ENCODE results near the gene TOLLIP.
"Not testable (repeated sequence)": the region's sequence is repeated elsewhere in the genome, so short reads cannot be mapped to it uniquely, and the experiment has no call there.

The TOLLIP gene

DNA sequence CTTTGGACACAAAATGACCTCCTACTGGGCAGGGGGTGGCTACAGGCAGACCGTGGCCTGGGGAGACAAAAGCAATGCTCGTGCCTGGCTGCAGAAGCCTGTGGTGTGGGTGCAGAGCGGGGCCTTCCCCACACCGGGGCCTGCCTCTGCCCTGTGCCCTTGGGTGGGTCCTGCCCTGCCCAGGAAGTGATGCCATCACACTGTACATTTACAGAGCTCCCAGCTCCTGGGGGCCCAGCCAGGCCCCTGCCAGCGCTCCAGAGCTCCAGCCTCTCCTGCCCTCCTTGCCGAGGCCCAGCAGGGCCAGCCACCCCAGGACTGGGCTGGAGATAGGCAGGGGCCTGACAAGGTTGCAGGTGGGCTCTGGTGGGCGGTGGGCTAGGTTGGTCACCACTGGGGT lies 46.4 kb downstream of the TOLLIP start:
- peak; percentile 2 for DNase-seq (ENCODE audit: low read depth)

DNA sequence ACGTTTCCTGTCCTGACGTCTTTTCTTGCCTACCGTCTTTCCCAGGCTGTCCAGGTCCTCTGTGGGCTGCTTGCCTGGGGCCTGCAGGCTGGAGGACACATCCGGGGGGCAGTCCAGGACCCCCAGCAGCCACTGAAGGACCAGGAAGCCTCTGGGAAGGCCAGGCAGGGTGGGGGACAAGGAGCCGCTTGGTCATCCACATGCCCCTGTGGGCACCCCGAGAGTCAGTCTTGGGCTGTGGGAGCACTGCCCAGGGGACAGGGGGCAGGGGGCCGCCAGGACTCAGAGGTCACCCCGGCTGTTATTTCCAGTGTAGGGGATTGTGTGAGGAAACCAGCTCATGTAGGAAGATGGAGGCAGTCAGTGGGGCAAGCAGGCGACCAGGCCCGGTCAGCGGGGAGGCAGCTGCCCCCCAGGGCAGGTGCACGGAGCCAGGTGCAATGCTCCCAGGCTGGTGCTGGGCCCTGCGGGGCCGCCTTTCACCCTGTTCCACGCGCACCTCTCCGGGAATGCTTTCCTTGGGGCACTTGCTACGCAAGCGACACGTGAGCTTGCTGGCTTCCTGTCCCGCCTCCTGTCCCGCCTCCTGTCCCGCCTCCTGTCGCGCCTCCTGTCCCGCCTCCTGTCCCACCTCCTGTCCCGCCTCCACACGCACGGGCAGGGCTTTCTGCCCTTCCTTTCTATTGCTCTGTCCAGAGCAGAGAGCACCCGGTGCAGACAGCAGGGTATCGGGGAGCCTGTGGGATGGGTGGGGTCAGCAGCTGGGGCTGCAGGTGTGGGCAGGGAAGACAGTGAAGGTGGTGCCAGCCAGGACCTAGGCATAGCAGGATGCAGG lies 47.0 kb downstream of the TOLLIP start:
- peak; percentile 90 for DNase-seq (ENCODE audit: low read depth)

DNA sequence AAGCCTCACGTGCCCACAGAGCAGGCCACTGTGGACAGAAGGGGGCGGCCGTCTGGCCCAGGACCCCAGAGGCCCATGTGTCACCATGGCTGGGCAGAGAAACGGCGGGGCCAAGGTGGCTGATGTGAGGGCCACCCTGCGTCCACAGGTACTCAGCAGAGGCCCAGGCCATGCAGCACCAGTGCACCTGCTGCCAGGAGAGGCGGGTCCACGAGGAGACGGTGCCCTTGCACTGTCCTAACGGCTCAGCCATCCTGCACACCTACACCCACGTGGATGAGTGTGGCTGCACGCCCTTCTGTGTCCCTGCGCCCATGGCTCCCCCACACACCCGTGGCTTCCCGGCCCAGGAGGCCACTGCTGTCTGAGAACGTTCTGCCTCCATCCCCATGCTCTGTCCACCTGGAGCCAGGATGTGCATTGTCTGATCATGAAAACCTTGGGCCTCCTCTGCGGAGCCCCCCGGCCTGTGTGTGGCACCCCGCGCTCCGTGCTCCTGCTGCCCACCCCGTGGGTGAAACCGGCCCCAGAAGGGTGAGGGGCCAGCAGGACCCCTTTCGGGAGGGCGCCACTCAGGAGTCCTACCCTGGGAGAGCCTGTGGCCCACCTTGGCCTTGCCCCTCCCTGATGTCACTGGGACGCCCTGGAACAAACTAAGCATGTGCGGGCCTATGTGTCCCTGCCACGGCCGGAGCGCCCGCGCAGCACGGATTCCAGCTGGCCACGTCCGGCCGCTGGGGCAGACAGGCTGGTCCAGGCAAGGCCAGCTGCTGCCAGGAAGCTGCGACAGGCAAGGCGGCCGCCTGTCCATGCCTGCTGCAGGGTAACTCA lies 48.0 kb downstream of the TOLLIP start:
- no peak for DNase-seq (ENCODE audit: low read depth)

DNA sequence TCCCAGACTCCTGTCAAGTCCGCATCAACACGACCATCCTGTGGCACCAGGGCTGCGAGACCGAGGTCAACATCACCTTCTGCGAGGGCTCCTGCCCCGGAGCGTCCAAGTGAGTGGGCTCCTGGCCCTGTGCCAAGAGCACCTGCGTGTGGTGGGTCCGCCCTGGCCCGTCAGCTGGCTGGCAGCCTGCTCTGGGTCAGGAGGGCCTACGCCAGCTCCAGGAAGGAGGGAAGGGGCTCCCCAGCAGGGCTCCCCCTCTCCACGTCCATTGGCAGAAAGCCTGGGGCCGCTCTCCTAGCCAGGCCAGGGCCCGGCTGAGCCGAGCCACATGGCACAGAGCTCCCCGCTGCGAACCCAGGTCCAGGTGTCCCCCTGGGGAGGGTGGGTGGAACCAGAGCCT lies 48.8 kb downstream of the TOLLIP start:
- no peak for DNase-seq (ENCODE audit: low read depth)

DNA sequence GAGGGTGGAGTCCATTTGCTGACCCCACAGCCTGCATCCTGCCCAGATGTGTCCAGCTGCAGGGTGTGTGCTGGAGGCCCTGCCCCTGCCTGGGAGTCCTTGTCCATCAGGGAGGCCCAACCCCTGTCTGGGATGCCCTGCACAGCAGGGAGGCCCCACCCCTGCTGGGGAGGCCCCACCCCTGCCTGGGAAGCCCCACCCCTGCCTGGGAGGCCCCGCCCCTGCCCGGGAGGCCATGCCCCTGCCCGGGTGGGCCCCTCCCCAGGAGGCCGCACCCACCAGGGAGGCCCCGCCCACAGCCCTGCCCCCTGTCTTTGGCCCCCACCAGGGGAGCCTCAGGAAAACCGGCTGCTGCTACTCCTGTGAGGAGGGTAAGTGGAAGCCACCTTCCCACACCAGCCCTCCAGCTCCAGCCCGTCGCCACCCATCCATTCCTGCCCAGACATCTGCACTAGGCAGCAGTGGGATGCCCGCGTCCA lies 49.4 kb downstream of the TOLLIP start:
- peak; percentile 33 for DNase-seq (ENCODE audit: low read depth)

DNA sequence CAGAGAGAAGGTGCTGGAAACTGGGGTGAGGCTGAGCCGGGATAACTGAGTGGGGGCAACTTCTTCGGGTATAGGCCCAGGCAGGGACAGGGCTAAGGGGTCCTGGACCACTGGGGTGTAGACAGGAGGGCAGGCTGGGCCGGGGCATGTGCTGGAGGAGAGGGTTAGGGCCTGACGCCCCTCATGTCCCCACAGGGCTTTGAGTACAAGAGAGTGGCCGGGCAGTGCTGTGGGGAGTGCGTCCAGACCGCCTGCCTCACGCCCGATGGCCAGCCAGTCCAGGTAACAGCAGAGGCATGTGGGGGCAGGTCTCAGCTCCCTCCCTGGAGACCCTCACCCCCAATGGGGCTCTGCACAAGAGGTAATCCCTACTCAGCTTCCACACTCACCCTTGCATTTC lies 49.9 kb downstream of the TOLLIP start:
- no peak for DNase-seq (ENCODE audit: low read depth)

DNA sequence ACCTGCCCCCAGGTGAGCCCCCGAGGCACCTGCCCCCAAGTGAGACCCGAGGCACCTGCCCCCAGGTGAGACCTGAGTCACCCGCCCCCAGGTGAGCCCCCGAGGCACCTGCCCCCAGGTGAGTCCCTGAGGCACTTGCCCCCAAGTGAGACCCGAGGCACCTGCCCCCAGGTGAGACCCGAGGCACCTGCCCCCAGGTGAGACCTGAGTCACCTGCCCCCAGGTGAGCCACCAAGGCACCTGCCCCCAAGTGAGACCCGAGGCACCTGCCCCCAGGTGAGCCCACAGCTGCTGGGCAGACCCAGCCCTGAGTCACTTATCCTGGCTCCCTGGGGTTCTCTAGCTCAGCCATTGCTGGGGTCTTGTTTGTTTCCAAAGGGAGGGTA lies 50.4 kb downstream of the TOLLIP start:
- no peak for DNase-seq (ENCODE audit: low read depth)

DNA sequence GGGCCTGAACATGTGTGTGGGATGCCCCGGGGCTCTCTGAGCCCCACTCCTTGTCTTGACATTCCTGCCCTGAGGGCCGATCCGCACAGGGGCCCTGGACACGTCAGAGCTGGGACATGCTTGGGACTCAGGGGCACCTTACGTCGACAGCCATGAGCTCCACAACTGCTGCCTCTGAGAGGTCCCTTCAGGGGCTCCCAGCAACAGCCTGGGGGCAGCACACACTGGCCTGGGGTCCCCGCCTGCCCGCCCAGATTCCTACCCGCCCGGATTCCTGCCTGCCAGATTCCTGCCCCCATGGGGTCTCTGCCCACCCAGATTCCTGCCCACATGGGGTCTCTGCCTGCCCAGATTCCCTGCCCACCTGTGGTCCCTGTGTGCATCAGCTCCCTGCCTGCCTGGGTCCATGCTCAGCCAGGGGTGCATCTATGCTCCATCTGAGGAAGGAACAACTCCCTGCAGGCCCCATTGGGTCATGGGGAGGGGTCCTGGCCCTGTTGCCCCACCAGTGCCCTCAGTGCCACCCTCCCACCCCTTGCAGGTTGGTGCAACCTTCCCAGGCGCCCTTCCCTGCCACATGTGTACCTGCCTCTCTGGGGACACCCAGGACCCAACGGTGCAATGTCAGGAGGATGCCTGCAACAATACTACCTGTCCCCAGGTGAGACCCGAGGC lies 50.9 kb downstream of the TOLLIP start:
- DNase-seq (ENCODE audit: low read depth), result peak; percentile 27

DNA sequence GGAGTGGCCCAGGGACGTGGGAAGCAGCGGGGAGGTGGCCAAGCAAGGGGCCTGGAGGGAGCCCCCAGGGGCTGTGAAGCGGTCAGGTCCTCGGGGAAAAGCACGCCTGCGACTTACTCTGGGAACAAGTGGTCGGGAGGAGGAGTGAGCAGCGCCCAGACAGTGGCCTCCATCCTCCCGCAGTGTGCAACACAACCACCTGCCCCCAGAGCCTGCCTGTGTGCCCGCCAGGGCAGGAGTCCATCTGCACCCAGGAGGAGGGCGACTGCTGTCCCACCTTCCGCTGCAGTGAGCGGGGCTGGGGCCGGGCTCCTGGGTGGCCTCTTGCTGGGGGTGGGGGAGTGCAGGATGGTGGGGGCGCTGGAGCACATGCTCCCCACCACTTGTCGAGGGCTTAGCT lies 51.5 kb downstream of the TOLLIP start:
- no peak for DNase-seq (ENCODE audit: low read depth)

DNA sequence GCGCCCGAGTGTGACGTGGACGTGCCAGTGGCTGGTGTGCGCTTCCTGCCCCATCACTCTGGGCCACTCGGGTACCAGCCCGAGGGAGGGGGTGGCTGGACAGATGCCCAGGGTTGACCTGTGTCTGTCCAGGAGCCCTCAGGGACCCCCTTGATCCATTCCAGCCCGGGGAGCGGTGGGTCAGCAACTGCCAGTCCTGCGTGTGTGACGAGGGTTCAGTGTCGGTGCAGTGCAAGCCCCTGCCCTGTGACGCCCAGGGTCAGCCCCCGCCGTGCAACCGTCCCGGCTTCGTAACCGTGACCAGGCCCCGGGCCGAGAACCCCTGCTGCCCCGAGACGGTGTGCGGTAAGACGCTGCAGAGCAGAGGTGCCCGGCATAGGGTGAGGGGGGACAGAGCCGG lies 52.1 kb downstream of the TOLLIP start:
- no peak for DNase-seq (ENCODE audit: low read depth)

DNA sequence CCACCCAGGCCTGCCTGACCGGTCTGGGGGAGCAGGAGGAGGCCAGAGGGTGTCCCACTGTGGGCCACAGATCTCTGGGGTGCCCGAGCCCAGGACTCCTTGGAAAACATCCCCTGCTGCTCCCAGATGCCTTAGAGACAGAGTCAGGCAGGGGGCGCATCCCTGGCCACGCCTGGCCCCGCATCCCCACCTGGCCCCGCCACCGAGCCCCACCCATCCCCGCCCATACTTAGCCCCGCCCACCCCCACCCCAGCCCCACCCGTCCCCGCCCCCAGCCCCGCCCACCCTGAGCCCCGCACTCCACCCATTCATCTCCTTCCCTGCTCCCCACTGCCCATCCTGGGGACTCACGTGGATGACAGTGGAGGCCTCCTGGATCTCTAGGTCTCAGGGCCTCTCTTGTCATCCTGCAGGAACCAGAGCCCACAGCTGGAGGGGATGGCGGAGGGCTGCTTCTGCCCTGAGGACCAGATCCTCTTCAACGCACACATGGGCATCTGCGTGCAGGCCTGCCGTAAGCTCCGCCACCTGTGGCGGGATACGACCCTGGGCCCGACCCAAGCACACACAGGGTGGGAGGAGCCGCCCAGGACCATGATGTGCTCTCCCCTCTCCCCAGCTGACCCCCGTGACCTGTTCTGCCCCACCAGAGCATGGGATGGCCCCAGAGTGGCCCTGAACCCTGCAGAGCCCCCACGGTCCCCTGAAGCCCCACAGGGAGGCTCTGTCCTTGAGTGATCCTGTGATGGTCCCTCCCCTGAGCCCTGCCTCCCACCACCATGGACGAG lies 53.0 kb downstream of the TOLLIP start:
- DNase-seq (ENCODE audit: low read depth), result no peak

DNA sequence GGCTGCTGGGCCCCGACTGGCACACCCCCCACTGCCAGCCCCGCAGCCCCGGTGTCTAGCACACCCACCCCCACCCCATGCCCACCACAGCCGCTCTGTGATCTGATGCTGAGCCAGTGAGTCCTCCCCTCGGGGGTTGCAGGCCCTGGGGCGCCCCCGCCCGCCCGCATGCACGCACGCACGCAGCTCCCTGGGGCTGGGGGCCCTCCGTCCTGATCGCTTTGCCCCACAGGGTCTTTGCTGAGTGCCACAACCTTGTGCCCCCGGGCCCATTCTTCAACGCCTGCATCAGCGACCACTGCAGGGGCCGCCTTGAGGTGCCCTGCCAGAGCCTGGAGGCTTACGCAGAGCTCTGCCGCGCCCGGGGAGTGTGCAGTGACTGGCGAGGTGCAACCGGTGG lies 54.3 kb downstream of the TOLLIP start:
- no peak for DNase-seq (ENCODE audit: low read depth)

DNA sequence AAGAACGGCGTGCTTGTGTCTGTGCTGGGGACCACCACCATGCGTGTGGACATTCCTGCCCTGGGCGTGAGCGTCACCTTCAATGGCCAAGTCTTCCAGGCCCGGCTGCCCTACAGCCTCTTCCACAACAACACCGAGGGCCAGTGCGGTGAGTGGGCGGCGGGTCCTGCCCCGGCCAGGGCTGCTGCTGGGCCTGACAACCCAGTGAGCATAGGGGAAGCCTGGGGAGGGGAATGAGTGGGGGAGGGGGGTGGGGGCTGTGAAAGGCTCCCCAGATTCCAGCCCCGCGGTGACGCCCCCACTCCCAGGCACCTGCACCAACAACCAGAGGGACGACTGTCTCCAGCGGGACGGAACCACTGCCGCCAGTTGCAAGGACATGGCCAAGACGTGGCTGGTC lies 54.7 kb downstream of the TOLLIP start:
- no peak for DNase-seq (ENCODE audit: low read depth)

DNA sequence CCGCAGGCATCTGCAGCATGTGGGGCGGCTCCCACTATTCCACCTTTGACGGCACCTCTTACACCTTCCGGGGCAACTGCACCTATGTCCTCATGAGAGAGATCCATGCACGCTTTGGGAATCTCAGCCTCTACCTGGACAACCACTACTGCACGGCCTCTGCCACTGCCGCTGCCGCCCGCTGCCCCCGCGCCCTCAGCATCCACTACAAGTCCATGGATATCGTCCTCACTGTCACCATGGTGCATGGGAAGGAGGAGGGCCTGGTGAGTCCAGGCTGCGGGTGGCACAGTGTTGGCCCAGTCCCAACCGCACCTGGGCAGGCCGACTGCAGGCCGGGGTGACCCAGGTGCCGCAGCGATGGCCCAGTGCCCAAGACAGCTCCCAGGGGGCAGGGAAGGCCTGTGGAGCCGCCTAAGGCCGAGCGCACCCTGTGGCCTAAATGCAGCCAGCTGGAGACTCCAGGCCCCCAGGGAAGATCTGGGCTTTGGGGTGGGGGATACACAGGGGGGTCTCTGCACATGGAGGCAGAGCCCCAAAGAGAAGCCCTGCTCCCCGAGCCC lies 55.3 kb downstream of the TOLLIP start:
- no peak for DNase-seq (ENCODE audit: low read depth)

DNA sequence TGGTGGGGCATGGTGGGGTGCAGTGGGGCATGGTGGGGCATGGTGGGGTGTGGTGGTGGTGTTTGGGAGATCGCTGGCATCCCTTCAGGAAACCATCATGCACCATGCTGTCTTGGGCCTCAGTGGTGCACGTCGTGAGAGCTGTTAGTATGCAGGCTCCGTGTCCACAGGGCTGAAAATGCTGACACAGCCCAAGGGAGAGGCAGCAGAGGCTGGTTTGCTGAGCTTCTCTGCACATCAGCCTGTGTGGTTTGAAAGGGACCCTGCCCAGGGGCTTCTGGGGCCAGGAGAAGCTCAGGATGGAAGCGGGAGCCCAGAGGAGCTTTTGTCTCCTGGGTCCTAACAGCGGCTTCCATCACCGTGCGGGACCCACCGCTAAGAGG lies 56.3 kb downstream of the TOLLIP start:
- DNase-seq (ENCODE audit: low read depth), result no peak

DNA sequence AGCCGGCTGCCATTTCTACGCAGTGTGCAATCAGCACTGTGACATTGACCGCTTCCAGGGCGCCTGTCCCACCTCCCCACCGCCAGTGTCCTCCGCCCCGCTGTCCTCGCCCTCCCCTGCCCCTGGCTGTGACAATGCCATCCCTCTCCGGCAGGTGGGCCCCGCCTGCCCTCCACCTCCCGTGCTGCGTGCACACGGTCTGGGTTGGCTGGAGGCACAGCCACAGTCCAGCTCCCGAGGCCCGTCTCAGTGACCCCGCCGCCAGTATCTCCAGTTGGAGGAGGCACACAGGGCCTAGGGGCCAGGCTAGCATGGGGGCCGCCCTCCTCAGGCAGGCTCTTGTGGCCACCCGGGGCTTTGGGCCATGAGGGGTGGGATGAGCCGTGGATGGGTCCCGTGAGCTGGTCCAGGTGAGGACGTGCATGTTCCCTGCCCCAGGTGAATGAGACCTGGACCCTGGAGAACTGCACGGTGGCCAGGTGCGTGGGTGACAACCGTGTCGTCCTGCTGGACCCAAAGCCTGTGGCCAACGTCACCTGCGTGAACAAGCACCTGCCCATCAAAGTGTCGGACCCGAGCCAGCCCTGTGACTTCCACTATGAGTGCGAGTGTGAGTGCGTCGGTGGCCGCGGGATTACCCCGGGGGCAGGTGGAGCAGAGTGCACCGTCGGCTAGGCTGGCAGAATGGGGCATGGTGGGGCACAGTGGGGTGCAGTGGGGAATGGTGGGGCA lies 56.9 kb downstream of the TOLLIP start:
- DNase-seq (ENCODE audit: low read depth), result no peak

DNA sequence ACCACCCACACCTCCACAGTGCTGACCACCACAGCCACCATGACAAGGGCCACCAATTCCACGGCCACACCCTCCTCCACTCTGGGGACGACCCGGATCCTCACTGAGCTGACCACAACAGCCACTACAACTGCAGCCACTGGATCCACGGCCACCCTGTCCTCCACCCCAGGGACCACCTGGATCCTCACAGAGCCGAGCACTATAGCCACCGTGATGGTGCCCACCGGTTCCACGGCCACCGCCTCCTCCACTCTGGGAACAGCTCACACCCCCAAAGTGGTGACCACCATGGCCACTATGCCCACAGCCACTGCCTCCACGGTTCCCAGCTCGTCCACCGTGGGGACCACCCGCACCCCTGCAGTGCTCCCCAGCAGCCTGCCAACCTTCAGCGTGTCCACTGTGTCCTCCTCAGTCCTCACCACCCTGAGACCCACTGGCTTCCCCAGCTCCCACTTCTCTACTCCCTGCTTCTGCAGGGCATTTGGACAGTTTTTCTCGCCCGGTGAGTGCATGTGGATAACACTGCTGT lies 58.1 kb downstream of the TOLLIP start:
- no peak for DNase-seq (ENCODE audit: low read depth)

DNA sequence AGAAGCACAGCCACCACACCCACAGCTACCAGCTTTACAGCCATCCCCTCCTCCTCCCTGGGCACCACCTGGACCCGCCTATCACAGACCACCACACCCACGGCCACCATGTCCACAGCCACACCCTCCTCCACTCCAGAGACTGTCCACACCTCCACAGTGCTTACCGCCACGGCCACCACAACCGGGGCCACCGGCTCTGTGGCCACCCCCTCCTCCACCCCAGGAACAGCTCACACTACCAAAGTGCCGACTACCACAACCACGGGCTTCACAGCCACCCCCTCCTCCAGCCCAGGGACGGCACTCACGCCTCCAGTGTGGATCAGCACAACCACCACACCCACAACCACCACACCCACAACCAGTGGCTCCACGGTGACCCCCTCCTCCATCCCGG lies 59.0 kb downstream of the TOLLIP start:
- not testable (repeated sequence) for DNase-seq (ENCODE audit: low read depth)

DNA sequence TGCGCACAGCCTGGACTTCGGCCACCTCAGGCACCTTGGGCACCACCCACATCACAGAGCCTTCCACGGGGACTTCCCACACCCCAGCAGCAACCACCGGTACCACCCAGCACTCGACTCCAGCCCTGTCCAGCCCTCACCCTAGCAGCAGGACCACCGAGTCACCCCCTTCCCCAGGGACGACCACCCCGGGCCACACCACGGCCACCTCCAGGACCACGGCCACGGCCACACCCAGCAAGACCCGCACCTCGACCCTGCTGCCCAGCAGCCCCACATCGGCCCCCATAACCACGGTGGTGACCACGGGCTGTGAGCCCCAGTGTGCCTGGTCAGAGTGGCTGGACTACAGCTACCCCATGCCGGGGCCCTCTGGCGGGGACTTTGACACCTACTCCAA lies 60.5 kb downstream of the TOLLIP start:
- not testable (repeated sequence) for DNase-seq (ENCODE audit: low read depth)

DNA sequence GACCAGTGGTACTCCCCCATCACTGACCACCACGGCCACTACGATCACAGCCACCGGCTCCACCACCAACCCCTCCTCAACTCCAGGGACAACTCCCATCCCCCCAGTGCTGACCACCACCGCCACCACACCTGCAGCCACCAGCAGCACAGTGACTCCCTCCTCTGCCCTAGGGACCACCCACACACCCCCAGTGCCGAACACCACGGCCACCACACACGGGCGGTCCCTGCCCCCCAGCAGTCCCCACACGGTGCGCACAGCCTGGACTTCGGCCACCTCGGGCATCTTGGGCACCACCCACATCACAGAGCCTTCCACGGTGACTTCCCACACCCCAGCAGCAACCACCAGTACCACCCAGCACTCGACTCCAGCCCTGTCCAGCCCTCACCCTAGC lies 62.4 kb downstream of the TOLLIP start:
- not testable (repeated sequence) for DNase-seq (ENCODE audit: low read depth)

DNA sequence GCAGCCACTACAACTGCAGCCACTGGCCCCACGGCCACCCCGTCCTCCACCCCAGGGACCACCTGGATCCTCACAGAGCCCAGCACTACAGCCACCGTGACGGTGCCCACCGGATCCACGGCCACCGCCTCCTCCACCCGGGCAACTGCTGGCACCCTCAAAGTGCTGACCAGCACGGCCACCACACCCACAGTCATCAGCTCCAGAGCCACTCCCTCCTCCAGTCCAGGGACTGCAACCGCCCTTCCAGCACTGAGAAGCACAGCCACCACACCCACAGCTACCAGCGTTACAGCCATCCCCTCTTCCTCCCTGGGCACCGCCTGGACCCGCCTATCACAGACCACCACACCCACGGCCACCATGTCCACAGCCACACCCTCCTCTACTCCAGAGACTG lies 63.1 kb downstream of the TOLLIP start:
- DNase-seq (ENCODE audit: low read depth), result not testable (repeated sequence)

All from ELR (cell line).